HG03442 (cell line): ENCODE data around the gene BICRA.
"Not testable (repeated sequence)": the region's sequence is repeated elsewhere in the genome, so short reads cannot be mapped to it uniquely, and the experiment has no call there.

ENCODE experiments used
- ATAC-seq: cut with Tn5 transposase; IDR thresholded peaks from one replicate; pipeline ENCODE4 v1.9.1; 2021; ENCODE audit warnings: mild to moderate bottlenecking, moderate library complexity; ENCODE audit not compliant: unreplicated experiment

BICRA gene

GRCh38 chr19:47707135-47707925, 98.4 kb downstream of the BICRA start:
- no peak for ATAC-seq

DNA sequence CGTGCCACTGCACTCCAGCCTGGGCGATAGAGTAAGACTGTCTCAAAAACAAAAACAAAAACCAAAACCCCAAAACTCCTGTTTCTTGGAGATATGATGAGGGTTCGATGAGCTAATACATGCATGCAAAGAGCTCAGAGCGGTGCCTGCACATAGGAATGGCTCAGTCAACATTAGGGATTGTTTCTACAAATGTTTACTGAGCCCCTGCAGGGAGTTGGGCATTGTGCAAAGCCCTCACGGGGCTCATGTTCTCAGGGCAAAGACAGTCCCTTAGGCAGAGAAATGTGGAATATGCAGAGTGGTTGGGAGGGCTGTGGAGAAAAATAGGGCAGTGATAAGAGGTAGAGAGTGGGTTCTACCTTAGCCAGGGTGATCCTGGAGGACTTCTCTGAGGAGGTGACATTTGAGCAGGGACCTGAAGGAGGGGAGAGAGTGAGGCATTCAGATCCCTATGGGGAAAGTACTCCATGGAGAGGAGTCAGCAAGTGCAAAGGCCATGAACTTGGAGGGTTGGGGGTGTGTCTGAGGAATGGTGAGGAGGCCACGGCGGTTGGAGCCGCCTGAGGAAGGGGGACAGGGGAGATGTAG, 102.8 kb downstream of the BICRA start:
- ATAC-seq: no peak

DNA sequence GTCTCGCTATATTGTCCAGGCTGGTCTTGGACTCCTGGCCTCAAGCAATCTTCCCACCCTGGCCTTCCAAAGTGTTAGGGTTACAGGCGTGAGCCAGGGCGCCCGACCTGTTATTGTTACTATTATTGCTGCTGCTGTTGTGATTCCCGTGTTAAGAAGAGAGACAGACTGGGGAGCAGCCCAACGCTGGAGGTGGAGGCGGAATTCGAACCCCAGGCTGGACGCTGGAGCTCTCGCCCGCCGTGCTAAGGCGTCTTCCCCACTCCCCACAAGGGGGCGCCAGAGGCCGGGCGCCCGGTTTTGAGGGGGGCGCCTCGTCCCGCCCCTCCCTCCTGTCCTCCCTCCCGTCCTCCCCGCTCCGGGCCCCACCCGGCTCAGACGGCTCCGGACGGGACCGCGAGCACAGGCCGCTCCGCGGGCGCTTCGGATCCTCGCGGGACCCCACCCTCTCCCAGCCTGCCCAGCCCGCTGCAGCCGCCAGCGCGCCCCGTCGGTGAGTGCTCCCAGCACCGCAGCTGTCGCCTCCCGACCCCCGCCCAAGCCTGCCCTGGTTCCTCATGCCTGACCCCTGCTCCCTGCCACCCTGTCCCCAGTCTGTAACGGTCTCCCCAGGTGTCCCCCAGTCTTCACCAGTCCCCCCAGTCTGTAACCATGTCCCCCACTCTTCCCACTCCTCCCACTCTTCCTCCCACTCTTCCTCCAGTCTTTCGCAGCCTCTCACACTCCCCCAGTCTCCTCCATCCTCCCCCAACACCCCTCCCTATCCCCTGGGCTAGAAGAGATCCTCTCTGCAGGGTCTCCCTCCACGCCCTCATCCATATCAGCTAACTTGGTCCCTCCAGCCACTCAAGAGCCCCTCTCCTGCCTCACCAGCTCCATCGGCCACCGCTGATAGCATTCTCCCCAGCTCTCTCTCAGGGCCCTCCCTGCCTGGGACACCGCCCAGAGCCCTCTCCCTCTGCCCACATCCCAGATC, 104.4 kb downstream of the BICRA start, which contains the start of gene EHD2:
EHD2 (plus strand) TSS at position 377 of the 976 bp plus-strand sequence. CDS start 3,191 bp downstream, outside the sequence.
- ATAC-seq: no peak

DNA sequence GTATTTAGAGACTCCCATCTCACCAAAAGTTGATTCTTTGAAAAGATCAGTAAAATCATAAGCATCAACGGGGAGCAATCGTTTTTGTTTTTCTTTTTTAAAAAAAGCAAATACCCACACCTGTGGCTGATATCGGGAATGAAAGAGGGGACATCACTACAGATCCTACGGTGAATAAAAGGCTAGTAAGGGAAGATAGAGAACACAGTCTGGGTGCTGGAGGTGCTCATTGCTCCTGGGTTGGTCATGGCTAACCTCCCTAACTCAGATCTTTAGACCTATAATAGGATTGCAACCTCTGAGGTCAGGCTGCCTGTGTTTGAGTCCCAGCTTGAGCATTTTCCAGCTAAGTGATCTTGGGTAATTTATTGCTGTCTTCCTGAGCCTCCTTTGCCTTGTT, 105.4 kb downstream of the BICRA start:
- ATAC-seq: no peak

GRCh38 chr19:47714855-47715254, 105.9 kb downstream of the BICRA start:
- not testable (repeated sequence) for ATAC-seq

GRCh38 chr19:47716270-47716937, 107.5 kb downstream of the BICRA start:
- no peak for ATAC-seq

DNA sequence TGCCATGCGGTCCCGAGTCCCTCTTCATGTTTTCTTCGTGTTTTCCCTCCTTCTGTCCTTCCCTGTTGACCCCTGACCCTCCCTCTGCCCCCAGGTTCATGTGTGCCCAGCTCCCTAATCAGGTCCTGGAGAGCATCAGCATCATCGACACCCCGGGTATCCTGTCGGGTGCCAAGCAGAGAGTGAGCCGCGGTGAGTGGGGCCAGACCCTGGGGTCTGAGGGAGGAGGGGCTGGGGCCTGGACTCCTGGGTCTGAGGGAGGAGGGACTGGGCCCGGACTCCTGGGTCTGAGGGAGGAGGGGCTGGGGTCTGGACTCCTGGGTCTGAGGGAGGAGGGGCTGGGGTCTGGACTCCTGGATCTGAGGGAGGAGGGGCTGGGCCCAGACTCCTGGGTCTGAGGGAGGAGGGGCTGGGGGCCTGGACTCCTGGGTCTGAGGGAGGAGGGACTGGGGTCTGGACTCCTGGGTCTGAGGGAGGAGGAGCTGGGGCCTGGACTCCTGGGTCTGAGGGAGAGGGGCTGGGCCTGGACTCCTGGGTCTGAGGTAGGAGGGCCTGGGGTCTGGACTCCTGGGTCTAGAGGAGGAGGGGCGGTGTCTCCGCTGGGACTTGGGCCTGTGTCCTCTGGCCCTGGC, 109.6 kb downstream of the BICRA start:
- not testable (repeated sequence) for ATAC-seq

- ATAC-seq: no peak
Measured at GRCh38 chr19:47719047-47719859, 110.3 kb downstream of the BICRA start.

DNA sequence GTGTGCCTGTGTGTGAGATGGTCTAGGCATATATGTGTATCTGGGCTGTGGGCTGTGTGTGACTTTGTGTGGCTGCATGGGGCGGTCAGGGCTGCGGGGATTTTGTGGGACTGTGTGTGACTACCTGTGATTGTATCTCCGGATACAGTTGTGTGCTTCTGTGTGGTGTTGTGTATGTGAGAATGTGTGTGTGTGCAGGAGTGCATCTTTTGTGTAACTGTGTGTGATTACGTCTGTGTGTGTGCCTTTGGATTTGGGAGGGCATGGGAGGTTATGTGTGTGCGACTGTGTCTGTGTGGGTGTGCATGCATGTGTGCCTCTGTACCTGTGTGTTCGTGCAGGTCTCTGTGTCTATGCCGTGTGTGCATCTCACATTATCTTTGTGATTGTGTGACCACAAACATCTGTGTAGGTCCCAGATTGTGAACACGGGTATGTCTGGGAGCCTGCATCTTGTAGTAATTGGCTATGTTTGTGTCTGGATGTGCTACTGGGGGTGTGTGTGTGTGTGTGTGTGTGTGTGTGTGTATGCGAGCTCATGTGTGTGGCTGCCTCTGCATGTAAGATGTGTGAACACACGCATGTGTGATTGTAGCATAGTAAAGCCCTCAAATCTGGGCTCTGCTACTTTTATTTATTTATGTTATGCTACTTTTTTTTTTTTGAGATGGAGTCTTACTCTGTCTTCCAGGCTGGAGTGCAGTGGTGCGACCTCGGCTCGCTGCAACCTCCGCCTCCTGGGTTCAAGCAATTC, 111.9 kb downstream of the BICRA start:
- ATAC-seq: no peak

- ATAC-seq: no peak
Measured at GRCh38 chr19:47723581-47723940, 114.6 kb downstream of the BICRA start.

DNA sequence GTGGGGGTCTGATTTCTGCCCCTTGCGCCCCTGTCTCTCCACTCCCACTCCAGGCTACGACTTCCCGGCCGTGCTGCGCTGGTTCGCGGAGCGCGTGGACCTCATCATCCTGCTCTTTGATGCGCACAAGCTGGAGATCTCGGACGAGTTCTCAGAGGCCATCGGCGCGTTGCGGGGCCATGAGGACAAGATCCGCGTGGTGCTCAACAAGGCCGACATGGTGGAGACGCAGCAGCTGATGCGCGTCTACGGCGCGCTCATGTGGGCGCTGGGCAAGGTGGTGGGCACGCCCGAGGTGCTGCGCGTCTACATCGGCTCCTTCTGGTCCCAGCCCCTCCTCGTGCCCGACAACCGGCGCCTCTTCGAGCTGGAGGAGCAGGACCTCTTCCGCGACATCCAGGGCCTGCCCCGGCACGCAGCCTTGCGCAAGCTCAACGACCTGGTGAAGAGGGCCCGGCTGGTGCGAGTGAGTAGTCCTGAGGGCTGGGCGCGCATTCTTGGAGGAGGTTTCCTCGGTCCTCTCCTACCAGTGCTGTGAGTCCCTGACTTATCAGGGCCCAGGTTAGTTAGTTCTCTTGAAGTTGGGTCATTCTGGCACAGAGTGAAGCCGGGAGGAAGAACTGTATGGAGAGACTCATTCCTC, 116.9 kb downstream of the BICRA start:
- ATAC-seq: no peak

DNA sequence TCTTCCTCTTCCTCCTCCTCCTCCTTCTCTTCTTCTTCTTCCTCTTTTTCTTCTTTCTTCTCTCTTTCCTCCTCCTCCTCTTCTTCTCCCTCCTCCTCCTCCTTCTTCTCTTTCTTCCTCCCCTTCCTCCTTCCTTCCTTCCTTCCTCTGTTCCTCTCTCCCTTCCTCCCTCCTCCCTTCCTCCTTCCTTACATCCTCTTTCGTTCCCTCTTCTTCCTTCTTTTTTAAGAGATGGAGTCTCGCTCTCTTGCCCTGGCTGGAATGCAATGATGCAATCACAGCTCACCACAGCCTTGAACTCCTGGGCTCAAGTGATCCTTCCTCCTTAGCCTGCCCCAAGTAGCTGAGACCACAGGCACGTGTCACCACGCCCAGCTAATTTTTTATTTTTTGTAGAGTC, 117.5 kb downstream of the BICRA start:
- ATAC-seq: no peak

DNA sequence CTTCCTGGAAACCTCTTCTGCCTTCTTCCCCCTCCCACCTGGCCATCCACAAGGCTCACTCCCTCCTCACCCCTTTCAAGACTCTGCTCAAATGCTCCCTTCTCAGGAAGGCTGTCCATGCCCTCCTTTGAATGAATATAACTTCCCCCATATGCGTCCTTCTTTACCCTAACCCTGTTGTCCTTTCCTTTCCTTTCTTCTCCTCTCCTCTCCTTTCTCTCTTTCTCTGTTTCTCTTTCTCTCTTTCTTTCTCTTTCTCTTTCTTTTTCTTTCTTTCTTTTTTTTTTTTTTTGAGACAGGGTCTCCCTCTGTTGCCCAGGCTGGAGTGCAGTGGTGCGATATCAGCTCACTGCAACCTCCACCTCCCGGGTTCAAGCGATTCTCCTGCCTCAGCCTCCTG, 119.4 kb downstream of the BICRA start:
- ATAC-seq: not testable (repeated sequence)

GRCh38 chr19:47729468-47729798, 120.5 kb downstream of the BICRA start:
- no peak for ATAC-seq

GRCh38 chr19:47729799-47730520, 121.0 kb downstream of the BICRA start:
- no peak for ATAC-seq

DNA sequence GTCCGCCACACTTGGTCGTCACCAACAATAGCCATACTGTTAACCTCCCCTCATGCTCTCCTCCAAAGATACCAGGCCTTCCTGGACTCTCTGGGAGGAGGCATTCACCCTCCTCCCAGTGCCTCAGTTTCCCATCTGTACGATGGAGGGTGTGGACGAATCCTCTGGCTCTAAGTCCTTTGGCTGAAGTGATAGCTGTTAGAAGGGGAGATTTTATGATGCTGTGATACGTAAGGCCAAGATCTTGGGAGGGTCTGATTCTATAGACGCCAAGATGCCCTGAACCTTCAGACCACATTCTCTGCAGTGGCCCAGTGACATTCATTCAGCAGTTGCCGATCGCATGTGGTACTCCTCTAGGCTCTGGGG, 121.6 kb downstream of the BICRA start:
- no peak for ATAC-seq

GRCh38 chr19:47730910-47731309, 122.0 kb downstream of the BICRA start:
- no peak for ATAC-seq

DNA sequence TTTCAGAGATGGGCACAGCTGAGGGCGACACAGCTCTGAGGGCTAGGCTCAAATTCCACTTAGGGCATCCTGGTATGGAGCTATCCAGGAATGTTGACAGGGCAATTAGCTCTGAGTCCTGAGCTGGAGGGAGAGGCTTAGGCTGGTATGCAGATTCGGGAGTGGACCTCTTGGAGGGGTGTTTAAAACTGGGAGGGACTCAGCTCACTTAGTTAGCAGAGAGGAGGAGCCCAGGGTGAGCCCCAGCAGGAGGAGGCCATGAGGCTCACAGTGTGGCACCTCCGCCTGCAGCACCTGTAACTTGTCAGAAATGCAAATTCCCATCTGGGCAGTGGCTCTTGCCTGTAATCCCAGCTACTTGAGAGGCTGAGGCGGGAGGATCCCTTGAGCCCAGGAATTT, 126.2 kb downstream of the BICRA start:
- ATAC-seq: no peak
